Esophagus (tissue), 2 donors: ENCODE measurements around the gene AFF1. TPM values are rescaled to one million over a fixed set of nuclear protein-coding genes. Genes with fewer than 3 reads are reported as not detected.

Source experiments
- H3K27ac ChIP-seq, 2 donors: one replicate each; pipeline ENCODE4 v1.5.1; 2013; ENCODE audit warnings: low read depth in 2 of 2, mild to moderate bottlenecking in 2 of 2, inconsistent platforms in 1 of 2, low read length in 1 of 2, moderate library complexity in 1 of 2
- H3K27me3 ChIP-seq, 2 donors: one replicate each; pipeline ENCODE4 v1.6.1; 2013; ENCODE audit warnings: low read length in 2 of 2, control low read depth in 1 of 2, mild to moderate bottlenecking in 1 of 2; ENCODE audit not compliant: insufficient read depth in 2 of 2, control insufficient read depth in 1 of 2
- H3K36me3 ChIP-seq, 2 donors: one replicate each; pipeline ENCODE4 v1.6.1; 2013; ENCODE audit warnings: low read length in 1 of 2; ENCODE audit not compliant: control insufficient read depth in 2 of 2, insufficient read depth in 2 of 2
- H3K4me1 ChIP-seq, 2 donors: one replicate each; pipeline ENCODE4 v1.6.1; 2013; ENCODE audit warnings: low read length in 1 of 2; ENCODE audit not compliant: control insufficient read depth in 2 of 2, insufficient read depth in 2 of 2
- H3K4me3 ChIP-seq, 2 donors: one replicate each; pipeline ENCODE4 v1.5.1; 2013; ENCODE audit warnings: low read length in 2 of 2, mild to moderate bottlenecking in 2 of 2, low read depth in 1 of 2, moderate library complexity in 1 of 2
- H3K9me3 ChIP-seq, 2 donors: one replicate each; pipeline ENCODE4 v1.6.1; 2013; ENCODE audit warnings: mild to moderate bottlenecking in 2 of 2, low read depth in 1 of 2, low read length in 1 of 2, moderate library complexity in 1 of 2; ENCODE audit not compliant: control insufficient read depth in 2 of 2, insufficient read depth in 1 of 2
- WGBS, 2 donors: extraction: QIAGEN DNeasy Blood & Tissue Kit; methylation state at CpG; one replicate each; pipeline ENCODE4 v1.1.7; 2013; 5-methylcytosine and 5-hydroxymethylcytosine counted together
- polyA plus RNA-seq, 2 donors: library from polyadenylated mRNA; stranded (reverse); fragments of 200-250 nt; gene quantifications; one replicate each; pipeline ENCODE4 v1.2.3, GENCODE V29; 2013
- donor health status: healthy with polysubstance abuse.
- donor health status: Bipolar disorder and iron deficiency.

Gene AFF1
- polyA plus RNA-seq, 2 donors = 7.5 to 10.4 TPM

DNA sequence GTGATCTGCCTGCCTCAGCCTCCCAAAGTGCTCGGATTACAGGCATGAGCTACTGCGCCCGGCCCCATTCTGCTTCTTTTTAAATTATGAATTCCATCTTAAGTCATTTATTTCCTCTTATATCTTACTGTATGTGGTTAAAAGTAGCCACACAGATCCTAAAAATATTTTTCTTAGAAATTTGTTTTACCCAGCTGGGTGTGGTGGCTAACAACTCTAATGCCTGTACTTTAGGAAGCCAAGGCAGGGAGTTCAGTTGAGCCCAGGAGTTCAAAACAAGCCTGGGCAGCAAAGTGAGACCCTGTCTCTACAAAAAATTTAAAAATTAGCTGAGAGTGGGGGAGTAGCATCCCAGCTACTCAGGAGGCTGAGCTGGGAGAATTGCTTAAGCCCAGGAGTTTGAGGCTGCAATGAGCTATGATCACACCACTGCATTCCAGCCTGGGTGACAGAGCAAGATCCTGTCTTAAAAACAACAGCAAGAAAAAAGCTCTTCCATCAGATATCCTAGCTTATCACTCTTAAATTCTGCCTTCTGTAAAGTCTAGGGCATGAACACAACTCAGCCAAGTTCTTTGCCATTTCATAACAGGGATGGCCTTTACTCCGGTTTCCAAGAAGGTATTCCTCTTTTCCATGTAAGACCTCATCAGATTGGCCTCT, 15.1 kb upstream of the AFF1 start:
- H3K36me3 ChIP-seq = no peaks in the 10 kb centered on the region
- H3K27ac ChIP-seq = no peak overlapping the region
- no peaks in the 10 kb centered on the region for H3K27me3 ChIP-seq
- WGBS, 2 donors = 90 to 96% methylated on average over 4 of the region's 4 CpGs
- H3K4me3 ChIP-seq = no peak overlapping the region
- no peaks in the 10 kb centered on the region for H3K4me1 ChIP-seq
- no peaks in the 10 kb centered on the region for H3K9me3 ChIP-seq

DNA sequence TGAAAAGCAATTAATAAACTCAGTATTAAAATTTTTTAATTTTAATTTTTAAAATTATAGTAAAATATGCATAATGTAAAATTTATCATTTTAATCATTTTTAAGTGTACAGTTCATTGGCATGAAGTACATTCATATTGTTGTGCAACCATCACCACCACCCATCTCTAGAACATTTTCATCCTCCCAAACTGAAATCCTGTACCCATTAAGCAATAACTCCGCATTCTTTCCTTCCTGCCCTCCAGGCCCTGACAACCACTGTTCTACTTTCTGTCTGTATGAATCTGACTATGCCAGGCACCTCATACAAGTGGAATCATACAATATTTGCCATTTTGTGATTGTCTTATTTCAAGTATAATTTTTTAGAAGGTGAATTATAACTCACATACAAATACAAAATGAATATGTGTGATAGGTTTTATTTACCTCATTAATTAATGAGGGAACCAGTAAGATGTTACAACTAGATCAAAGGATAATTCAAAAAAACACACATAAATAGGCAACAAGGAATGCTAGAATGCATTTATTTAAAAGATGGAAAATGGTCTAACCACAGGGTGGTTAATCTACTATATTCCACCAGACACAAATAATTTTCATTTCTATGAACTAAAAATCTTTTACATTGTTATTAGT, 13.1 kb upstream of the AFF1 start:
- Histone ChIP-seq H3K27ac (no peak overlapping the region), H3K4me3 (no peak overlapping the region), H3K36me3 (no peaks in the 10 kb centered on the region), H3K9me3 (no peaks in the 10 kb centered on the region), H3K4me1 (no peaks in the 10 kb centered on the region), H3K27me3 (no peaks in the 10 kb centered on the region)
- WGBS, 2 donors = 68 to 92% methylated on average over 1 of the region's 1 CpG

DNA sequence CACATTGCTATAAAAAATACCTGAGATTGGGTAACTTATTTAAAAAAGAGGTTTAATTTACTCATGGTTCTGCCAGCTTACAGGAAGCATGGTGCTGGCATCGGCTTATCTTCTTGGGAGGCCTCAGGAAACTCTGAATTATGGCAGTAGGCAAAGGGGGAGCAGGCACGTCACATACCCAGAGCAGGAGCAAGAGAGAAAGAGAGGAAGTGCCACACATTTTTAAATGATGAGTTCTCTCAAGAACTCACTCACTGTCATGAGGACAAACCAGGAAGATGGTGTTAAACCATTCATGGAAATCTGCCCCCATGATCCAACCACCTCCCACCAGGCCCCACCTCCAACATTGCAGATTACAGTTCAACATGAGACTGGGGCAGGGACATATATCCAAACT, 10.0 kb upstream of the AFF1 start:
- WGBS, 2 donors = 32 to 63% methylated on average over 2 of the region's 2 CpGs
- no peaks in the 10 kb centered on the region for H3K36me3 ChIP-seq
- H3K27ac ChIP-seq = no peak overlapping the region
- no peaks in the 10 kb centered on the region for H3K9me3 ChIP-seq
- H3K4me1 ChIP-seq = no peaks in the 10 kb centered on the region
- no peaks in the 10 kb centered on the region for H3K27me3 ChIP-seq
- no peak overlapping the region for H3K4me3 ChIP-seq

DNA sequence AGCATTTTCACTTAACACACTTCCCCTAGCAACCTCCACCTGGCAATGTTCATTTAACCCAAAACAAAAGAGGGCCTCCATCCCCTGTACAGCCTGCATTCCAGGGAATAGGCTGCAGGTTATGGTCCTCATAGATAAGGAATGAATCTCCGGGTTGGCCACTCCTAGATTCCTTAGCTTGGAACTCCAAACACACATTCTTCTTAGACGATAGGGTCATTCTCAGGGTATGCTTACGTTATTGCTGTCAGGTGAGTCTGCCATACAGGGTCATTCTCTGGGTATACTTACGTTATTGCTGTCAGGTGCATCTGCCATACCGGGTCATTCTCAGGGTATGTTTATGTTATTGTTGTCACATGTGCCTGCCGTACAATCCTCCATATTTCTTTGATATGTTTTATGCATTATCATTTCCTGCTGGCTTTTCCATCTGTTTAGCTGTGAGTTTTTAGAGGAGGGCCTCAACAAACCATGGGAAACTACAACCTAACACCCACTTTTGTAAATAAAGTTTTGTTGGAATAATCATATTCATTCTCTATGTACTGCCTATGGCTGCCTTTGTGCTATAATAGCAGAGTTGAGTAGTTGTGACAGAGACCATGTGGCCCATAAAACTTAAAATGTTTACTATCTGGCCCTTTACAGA, 8.2 kb upstream of the AFF1 start:
- 90 to 91% methylated on average over 6 of the region's 6 CpGs for WGBS, 2 donors
- Histone ChIP-seq H3K27me3 (no peaks in the 10 kb centered on the region), H3K9me3 (no peaks in the 10 kb centered on the region), H3K4me1 (no peaks in the 10 kb centered on the region), H3K27ac (no peak overlapping the region), H3K36me3 (no peaks in the 10 kb centered on the region), H3K4me3 (no peak overlapping the region)

DNA sequence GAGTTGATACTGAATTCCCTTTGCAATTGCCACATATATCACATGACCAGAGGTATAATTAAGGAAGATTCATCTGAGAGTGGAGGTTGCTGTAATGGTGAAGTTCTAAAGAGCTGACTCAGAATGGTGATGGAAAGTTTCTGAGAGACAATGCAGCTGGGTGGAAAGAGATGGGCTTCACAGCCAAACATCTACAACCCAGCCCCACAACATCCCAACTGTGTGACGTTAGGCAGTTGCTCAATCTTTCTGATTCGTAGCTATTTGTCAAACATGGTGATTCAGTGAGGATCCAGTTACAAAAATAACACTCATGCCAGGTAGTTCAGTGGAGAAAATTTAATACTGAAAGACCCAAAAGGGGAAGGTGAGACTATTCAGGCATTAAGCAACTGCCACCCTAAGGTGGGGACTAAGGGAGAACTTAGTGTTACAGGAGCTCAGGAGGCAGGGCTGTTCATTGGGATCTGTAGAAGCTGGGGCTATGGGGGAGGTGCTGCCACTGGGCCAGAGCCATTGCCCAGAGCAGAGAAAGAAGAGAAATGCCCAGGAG, 6.9 kb upstream of the AFF1 start:
- no peaks in the 10 kb centered on the region for H3K36me3 ChIP-seq
- H3K9me3 ChIP-seq = no peaks in the 10 kb centered on the region
- peak overlapping the region in 1 of 2 donors; percentile 89 for H3K27ac ChIP-seq
- no peak overlapping the region for H3K4me3 ChIP-seq
- no peaks in the 10 kb centered on the region for H3K4me1 ChIP-seq
- H3K27me3 ChIP-seq = no peaks in the 10 kb centered on the region
- WGBS, 2 donors = 18 to 37% methylated on average over 2 of the region's 2 CpGs

DNA sequence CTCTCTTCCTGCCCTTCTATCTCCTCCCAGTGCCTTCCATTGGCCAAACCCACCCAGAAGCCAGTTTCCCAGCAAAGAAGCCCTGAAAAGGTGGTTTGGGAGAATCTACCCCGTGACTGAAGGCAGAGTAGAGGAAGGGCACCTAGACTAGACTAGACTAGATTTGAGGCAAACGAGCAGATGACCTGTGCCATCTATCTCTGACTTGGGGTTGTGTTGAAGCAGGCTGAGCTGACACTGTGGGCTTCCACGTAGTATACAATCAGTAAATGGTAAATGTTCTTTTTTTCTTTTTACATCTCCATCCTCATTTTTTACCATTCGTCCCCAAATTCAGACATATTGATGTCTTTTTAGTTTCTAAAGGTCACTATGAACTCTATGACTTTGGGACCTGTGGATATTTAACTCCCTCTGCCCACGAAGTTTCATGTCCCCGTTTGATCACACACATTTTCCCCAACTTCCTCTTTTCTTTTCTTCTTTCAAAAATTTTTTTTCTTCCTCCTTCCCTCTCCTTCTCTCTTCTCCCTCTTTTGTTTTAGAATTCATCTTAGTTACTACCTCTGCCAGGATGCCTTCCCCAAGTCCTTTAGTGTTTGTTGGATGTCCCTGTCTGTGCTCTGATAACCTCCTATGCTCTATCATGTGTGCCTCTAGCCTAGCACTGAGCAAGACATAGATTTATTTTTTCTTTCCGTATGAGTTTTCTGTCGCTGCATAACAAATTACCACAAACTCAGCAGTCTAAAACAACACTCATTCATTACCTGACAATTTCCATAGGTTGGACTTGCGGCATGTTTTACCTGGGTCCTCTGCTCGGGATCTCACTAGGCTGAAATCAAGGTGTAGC, 6.2 kb upstream of the AFF1 start:
- Histone ChIP-seq H3K9me3 (no peaks in the 10 kb centered on the region), H3K4me3 (no peak overlapping the region), H3K27me3 (no peaks in the 10 kb centered on the region), H3K27ac (peak overlapping the region in 1 of 2 donors; percentile 89), H3K4me1 (no peaks in the 10 kb centered on the region), H3K36me3 (no peaks in the 10 kb centered on the region)
- 86% methylated on average over 10 of the region's 10 CpGs for WGBS, 2 donors

DNA sequence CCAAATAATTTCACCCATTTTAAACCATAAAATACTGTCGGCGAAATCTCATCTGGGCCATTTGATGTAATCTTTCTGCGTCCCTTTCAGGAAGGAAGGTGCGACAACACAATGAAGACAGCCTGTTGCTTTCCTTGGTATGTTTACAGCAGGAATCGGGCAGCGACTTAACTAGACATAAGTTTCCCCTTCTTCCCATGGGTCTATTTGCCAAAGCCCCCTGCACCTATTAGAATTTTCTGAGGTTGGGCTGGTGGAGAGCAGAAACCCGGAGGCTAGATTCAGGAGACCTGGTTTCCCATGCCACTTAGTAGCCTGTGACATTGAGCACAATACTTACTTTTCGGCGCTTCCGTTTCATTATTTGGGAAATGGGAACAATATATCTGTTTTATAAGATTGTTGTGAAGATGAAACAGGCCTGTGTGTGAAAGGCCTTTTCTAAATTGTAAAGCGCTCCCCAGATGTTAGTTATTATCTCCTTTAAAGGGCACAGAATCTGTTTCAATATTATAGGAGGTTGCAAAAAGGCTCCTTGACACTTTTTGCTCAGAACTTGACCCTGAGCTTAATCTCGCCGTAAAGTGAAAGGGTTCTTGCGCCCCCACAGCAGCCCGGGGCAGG, 552 bp upstream of the AFF1 start:
- WGBS, 2 donors = 5 to 7% methylated on average over 15 of the region's 15 CpGs
- Histone ChIP-seq H3K27ac (peak overlapping the region; percentile 87 to 98), H3K9me3 (no peaks in the 10 kb centered on the region), H3K36me3 (no peaks in the 10 kb centered on the region), H3K27me3 (no peaks in the 10 kb centered on the region), H3K4me3 (peak overlapping the region; percentile 52 to 58), H3K4me1 (no peaks in the 10 kb centered on the region)

DNA sequence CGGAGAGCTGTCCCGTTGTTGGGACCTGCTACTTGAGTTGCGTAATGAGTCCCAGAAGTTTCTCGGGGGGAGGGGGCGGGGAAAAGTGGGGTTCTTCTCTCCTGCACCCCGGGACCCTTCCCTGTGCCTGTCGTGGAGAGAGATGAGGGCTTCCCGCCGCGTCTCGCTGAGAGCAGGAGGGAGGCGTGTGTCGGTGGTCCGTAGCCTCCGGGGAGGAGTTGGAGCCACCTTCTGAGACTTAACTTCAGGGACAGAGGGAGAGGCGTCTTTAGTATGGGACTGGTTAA, 698 bp downstream of the AFF1 start:
- Histone ChIP-seq H3K9me3 (no peaks in the 10 kb centered on the region), H3K4me3 (peak overlapping the region; percentile 52 to 96), H3K36me3 (no peaks in the 10 kb centered on the region), H3K27ac (peak overlapping the region; percentile 98 to 100), H3K27me3 (no peaks in the 10 kb centered on the region), H3K4me1 (peaks cover 0 to 2% of the 10 kb centered on the region in 2 donors)
- WGBS, 2 donors = 1 to 2% methylated on average over 16 of the region's 16 CpGs
